CD4-positive, alpha-beta T cell treated with Interleukin-12 subunit alpha and Interleukin-12 subunit beta, for 1 hour (primary cell): ENCODE results near the gene SRP19.
A peak's percentile ranks its signal among the peaks of the same experiment; 100 is the strongest.
"Not testable (repeated sequence)": the region's sequence is repeated elsewhere in the genome, so short reads cannot be mapped to it uniquely, and the experiment has no call there.

ENCODE experiments used
- DNase-seq: peaks from one replicate; pipeline ENCODE4 v3.0.0-alpha.2; 2020

Gene SRP19

DNA sequence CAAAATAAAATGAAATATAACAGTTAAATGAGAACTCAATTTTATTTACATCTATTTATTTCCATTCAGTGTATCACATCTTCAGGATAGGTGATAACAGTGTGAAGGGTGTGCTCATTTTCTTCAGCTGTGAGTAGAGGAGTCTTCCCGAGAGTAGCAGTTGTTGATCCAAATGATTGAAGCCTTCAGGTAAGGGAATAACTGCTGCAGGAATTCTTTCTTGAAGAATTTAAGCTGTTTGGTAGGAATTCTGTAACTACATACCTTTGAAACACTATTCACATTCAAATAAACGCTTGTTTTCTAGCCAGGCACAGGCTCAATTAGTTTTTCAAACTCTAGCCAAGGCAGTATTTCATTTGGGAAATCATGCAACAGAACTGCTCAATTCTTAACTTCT, 15.3 kb downstream of the SRP19 start:
- DNase-seq: no peak

DNA sequence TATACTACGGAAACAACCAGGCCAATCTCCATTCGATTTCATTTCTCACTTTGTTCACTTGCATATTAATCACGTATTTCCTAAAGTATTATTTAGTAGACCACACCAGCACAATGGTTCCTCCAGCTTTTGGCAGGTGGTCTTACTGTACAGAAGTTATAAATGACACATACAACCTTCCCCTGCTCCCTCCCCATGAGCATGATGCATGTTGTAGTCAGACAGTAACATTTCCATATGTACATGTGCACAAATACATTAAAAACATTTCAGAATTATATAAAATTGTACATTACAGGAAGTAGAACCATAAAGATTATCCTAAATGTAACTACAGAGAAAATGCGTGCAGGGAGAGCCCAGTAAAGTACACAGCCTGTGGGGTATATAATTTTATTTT, 17.0 kb downstream of the SRP19 start:
- DNase-seq: no peak

DNA sequence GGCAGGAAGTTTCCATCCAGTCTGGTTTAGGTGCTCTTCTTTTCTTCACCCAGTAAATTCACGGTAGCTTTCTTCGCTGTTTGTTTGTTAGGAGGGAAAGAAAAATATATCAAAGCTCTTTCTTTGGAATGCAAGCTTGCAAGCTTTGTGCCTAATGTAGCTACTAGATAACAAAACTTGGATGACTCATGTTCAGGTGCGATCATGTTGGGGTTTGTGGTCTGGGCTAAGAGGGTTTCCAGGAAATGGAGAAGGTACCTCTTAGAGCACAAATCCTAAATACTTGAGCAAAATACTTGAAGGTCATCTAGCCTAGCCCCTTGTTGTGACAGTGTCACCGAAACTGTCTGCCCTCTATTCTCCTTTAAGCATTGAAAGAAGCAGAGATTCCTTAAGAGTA, 17.7 kb downstream of the SRP19 start:
- DNase-seq: peak; percentile 66

DNA sequence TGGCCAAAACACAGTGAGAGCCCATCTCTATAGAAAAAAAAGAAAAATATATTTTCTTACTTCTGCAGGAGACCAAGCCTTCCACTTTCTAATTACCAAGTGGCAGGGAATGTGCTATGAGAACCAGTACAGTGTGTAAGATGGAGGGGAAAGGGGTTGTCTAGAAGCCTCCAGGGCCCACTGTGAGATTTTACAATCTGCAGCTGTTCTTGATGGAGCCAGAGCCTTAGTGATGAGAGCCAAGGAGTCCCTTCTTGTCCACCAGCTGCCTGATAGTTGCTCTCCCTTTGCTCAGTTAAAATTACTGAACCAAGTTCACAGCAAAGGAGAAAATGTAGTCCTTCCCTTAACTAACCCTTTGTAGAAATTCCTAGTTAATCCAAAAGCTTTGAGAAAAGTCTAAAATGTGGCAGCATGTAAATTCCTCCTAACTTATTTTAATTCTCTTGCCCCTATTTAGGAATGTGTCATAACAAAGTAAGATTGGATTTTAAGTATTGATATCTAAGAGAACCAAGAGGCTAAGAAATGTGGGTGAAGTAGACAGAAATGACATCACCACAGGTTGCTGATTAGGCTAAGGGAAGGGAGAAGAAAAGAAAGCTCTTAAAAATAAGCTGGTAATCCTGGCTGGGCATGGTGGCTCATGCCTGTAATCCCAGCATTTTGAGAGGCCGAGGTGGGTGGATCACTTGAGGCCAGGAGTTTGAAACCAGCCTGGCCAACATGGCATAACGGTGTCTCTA, 19.3 kb downstream of the SRP19 start:
- DNase-seq: no peak

DNA sequence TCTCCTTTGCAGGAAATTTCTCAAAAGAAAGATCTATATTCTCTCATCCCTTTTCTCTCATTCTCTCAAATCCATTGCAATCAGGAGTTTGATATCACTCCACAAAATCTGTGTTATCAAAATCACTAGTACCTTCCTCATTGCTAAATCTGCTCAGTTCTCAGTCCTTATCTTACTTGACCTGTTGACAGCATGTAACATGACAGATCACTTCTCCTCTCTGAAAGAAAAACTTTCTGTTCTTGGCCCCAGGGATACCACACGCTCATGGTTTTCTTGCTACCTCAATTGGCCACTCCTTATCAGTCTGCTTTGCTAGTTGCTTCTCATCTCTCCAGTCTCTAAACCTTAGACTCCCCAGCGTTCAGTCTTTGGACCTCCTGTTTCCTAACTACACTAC, 22.1 kb downstream of the SRP19 start:
- no peak for DNase-seq

DNA sequence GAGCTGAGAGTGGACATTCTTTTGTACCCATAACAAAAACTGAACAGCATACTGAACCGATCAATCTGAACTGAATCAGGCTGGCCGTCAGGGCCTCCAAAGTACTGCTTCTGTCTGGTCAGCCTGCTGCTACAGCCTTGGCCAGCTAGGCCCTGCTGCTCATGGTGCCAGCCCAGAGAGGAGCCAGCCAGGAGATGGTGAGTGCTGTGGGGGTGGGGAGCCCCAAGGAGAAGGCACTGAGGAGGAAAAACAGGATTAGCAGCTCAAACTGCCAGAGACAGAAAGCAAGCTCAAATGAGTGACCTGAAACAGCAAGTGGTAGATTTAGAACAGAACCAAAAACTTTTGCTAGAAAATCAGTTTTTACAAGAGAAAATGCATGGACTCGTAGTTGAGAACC, 23.9 kb downstream of the SRP19 start:
- DNase-seq: no peak

DNA sequence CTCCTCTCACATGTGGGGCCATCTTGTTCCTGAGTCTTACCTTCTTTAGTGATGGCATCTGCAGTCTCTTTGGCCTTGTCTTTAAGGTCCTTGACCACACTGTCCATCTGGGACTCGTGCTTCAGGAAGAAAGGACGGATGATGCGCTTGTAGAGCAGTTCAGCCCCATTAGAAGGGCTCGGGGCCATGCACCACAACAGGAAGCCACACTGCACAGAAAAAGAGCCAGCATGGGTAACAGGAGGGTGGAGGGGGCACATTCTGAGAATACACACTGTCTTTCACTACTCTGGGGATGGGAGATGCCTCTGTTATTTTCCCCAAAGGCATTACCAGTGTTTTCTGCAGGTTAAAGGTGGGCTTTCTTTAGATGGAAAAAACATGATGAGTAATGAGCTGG, 25.9 kb downstream of the SRP19 start:
- peak; percentile 18 for DNase-seq

DNA sequence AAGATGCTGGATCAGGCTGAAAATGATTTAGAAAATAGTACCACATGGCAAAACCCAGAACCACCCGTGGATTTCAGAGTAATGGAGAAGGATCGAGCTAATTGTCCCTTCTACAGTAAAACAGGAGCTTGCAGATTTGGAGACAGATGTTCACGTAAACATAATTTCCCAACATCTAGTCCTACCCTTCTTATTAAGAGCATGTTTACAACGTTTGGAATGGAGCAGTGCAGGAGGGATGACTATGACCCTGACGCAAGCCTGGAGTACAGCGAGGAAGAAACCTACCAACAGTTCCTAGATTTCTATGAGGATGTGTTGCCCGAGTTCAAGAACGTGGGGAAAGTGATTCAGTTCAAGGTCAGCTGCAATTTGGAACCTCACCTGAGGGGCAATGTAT, 31.0 kb downstream of the SRP19 start:
- DNase-seq: not testable (repeated sequence)

DNA sequence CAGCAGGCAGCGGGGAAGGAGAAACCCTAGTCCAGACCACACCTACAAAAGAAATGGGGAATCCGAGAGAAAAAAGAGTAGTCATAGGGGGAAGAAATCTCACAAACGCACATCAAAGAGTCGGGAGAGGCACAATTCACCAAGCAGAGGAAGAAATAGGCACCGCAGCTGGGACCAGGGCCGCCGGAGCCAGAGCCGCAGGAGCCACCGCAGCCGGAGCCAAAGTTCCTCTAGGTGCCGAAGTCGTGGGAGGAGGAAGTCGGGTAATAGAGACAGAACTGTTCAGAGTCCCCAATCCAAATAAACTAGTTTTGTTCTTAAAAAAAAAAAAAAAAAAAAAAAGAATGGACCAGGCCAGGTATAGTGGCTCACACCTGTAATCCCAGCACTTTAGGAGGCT, 31.7 kb downstream of the SRP19 start:
- no peak for DNase-seq

DNA sequence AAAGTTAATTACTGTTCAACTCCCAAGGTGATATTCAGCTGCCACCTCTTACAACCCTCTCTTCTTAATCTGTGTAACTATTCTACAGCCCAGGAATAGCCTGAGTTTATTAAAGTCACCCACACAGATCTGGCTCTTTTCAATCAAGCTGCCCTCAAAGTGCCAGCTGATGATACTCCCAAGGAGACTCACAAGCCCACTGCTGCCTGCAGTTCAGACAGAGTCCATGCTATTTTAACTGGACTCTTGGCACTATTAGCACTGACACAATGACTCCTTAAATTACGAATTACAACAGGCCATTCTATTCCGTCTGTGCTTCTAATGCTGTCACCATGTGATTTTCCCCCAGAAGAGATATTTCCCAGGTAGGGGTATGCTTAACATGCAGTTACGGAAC, 34.6 kb downstream of the SRP19 start:
- DNase-seq: no peak

DNA sequence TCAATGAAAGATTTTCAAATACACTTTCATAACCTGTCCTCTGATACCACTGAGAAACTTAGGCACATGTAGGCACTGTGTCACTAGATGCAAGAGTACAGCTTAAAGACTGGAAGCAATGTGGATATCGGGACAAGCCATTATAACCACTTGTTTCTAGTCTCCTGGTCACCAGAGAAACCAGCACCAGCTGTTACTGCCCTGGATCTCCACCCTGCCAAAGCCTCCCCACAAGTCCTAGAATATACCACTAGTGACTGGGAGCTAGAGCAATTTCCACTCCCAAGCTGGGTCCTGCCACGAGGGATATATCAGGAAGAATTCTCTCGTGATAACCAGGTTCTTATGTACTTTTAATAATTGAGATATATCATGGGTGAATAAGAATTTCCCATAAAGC, 41.5 kb downstream of the SRP19 start:
- no peak for DNase-seq

DNA sequence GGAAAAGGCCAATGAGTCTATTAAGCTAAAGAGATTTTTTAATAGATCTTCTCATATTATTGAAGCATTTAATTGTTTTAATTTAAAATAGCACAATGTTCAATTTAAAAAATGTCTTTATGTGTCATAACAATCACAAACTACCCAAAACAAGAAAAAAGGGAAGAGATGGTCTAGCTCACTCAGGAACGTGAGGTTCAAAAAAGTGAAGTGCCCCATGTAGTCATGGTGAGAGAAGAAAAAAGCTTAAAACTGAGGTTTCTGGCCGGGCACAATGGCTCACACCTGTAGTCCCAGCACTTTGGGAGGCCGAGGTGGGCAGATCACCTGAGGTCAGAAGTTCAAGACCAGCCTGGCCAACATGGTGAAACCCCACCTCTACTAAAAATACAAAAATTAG, 43.9 kb downstream of the SRP19 start:
- DNase-seq: not testable (repeated sequence)

DNA sequence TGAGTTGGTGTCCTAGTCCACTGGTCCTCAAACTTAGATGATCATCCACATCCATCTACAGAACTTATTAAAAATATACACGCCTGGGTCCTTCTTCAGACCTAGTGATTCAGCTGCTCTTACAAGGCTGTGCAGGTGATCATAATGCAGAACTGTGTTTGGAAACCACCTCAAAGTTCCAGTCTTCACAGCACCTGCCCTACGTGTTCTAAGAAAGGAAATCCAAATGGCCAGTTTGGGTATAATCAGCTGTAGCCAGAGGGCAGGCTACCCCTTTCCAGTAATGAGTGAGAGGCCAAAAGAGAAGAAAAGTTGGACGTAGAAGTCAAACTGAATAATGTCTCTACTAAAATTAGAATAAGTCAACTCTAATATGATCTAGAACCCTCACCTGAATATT, 45.5 kb downstream of the SRP19 start:
- no peak for DNase-seq

DNA sequence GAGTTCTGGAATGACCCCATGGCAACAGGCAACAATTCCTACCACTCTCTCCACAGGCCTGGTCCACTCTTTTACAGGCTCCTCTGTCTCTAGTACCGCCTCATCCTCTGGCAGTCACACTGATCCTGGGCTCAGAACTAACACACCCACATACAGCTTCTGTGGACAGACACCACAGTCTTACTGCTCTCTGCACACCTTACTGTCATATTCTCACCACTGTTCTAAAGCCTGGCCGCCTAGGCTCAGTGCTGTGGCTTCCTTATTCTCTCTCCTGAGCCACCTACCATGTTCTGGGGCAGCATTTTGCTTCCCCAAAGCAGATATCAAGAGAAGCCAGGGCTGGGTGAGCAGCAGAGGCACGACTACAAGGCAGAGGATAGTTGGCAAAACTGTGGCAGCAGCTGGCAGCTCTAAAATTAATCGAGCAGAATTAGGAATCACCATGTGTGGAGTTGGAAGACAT, 46.1 kb downstream of the SRP19 start:
- DNase-seq: no peak

DNA sequence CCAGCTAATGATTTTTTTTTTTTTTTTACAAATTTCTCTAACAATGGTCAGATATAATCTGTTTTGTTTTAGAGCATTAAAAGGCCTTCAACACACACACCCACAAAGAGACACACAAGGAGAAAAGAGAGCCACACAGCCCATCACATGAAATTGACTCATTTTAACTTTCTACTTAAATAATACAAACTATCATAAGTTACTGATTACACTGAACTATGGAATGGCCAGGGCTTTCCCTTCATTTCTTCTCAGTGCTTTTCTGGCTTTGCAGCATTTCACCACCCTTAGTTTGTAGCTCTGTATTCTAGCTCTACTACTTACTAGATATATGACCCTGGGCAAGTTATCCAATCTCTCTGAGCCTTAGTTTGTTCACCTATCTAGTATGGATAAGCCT, 47.8 kb downstream of the SRP19 start:
- DNase-seq: no peak

DNA sequence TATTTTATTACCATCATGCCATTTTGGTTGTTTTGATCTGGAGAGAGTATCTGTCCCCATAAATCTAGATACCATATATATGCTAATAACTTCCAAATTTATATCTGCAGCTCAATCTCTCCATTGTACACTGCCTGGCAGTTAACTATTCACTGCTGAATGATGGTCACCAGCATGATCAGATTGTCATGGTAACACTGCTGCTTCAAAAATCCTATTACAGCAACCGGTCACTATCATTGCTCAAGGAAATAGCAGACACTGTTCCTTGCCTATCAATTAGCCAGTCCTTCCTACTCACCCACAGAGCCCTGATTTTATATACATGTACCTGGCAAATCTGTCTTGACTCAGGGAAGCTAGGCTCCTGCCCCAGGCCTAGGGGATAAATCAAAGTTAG, 49.4 kb downstream of the SRP19 start:
- DNase-seq: no peak

DNA sequence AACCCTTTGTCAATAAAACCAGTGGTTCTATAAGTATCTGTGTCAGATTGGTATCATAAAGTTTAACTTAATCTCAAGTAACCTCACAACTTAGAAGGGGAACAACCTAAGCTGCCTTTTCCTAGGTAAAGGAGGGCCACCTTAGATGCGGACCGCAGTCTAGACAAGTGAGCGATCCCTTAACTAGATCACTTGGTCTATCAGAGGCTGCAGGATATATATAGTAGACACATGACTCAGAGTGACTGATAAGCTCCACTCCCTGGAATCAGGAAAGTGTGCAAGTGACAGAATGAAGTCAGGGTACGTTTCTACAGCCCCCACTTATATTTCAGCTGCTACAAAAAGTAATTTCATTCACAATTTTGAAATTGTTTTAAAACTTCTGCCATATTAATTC, 53.5 kb downstream of the SRP19 start:
- no peak for DNase-seq

DNA sequence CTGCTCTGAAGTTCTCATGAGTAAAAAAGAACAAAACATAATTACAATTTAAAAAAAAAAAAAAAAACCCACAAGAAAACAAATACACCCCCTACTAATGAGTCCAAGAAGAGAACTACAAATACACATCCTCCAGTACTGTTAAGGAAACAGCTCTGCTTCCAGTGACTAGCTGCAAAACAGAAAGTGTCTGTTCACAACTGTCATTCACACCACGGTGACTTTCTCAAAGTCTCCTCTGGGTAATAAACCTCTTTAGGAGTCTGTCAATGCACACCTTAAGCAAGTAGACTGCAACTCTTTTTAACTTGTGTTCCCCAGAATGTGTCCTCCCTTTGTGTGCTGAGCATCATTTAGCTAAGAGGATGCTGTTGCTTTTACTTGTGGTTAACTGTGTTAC, 54.7 kb downstream of the SRP19 start:
- DNase-seq: peak; percentile 23

DNA sequence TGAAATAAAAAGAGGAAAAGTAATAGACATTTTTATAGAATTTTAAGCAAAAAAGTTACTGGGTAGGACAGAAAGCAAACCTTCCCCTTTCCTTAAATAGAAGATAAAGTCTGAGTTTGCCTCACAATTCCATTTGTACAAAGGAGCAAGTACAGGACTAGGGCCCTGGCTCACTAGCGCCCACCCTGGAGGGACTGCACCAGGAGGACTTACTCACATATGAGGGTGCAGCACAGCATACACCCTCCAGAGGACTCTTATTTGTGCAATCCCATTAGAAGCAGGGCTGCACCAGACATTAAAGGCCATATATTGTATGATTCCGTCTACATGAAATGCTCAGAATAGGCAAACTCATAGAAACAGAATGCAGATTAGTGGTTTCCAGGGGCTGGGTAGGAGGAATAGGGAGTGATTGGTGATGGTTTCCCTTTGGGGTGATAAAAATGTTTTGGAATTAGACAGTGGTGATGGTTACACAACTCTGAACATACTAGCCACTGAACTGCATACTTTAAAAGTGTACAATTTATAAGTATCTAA, 56.4 kb downstream of the SRP19 start:
- DNase-seq: peak; percentile 24

DNA sequence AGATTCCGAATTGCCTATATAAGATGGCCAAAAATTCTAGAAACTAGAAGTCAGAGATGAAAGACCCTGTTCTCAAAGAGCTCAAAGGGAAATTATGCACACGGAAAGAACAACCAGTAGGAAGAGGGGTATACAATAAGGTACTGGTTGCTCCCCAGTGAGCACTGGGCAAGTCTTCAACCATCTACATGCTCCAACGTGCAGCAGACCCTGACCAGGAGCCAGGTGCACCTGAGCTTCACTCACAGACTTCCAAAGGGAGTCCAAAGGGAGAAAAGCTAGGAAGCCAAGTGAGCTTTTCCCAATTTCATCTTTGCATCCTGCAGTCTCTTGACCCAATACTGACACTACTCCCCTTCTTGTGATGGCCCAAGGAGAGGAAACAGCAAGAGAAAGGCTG, 57.0 kb downstream of the SRP19 start:
- no peak for DNase-seq

DNA sequence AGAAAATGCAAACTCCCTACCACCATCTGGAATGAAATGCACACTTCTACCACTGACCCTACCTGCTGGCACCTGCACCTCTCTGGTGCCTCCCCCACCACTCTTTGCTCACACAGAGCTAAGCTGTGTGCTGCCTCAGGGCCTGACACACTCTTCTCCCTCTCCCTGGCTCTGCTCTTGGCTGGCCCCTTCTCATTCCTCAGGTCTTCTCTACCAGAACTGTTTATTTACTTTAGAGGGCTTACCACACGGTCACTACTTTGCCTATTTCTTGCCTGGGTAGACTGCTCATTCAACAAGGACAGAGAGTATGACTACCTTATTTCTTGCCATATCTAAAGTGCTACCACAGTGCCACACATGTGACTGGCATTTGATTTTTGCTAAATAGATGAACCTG, 57.6 kb downstream of the SRP19 start:
- no peak for DNase-seq
